VCaP (cell line): ENCODE measurements around the gene AMN.

Experiments used
- H3K27ac ChIP-seq: fragments of 450-650 bp; 2 replicates; pipeline ENCODE4 v1.5.1; 2017
- TF ChIP-seq, protein P1 (sequence below): fragments of 450-650 bp; conservative IDR thresholded peaks from 2 replicates; pipeline ENCODE4 v1.5.1; 2017; ENCODE audit warnings: mild to moderate bottlenecking, moderate library complexity

The AMN gene

DNA sequence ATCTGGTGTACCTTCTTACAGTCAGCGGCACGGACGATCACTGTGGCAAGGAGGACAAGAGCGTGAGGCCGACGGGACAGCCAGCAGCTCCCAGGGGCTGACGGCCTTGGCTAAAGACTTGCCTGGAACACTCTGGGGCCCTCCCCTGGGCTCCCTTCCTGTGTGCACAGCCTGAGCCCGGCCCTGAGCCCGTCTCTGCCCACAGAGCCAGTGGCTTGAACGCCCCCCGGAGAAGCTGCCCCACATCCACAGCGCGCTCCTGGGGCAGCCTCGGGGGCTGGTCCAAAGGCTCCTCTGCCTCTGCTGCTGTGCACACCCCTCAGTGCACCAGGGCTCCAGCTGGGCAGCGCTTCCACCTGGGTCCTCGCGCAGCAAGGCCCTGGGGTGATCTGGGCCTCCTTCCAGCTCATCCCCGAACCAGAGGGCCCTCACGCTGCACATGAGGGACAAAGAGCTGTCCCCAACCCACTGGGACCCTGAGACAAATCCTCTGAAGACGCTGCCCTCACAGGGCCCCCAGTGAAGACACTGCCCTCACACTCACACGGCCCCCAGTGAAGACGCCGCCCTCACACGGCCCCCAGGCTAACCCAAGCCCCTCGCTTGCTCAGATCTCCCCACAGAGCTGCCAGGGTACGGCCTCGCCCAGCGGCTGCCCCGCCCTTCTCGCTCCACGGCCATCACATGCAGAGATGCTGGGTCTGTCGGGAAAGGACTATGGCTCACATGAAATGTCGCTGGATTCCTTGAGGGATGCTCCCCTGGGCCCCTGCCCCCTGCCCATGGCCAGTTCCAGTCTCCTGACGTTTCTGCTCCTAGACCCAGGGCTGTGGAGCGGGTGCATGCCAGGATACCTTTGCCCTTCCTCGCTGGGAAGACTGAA lies 22.2 kb downstream of the AMN start:
- no peak overlapping the region for H3K27ac ChIP-seq
- TF ChIP-seq, protein P1, sequence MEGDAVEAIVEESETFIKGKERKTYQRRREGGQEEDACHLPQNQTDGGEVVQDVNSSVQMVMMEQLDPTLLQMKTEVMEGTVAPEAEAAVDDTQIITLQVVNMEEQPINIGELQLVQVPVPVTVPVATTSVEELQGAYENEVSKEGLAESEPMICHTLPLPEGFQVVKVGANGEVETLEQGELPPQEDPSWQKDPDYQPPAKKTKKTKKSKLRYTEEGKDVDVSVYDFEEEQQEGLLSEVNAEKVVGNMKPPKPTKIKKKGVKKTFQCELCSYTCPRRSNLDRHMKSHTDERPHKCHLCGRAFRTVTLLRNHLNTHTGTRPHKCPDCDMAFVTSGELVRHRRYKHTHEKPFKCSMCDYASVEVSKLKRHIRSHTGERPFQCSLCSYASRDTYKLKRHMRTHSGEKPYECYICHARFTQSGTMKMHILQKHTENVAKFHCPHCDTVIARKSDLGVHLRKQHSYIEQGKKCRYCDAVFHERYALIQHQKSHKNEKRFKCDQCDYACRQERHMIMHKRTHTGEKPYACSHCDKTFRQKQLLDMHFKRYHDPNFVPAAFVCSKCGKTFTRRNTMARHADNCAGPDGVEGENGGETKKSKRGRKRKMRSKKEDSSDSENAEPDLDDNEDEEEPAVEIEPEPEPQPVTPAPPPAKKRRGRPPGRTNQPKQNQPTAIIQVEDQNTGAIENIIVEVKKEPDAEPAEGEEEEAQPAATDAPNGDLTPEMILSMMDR: no peak

GRCh38 chr14:102945346-102946130 lies 23.1 kb downstream of the AMN start:
- no peak overlapping the region for H3K27ac ChIP-seq

DNA sequence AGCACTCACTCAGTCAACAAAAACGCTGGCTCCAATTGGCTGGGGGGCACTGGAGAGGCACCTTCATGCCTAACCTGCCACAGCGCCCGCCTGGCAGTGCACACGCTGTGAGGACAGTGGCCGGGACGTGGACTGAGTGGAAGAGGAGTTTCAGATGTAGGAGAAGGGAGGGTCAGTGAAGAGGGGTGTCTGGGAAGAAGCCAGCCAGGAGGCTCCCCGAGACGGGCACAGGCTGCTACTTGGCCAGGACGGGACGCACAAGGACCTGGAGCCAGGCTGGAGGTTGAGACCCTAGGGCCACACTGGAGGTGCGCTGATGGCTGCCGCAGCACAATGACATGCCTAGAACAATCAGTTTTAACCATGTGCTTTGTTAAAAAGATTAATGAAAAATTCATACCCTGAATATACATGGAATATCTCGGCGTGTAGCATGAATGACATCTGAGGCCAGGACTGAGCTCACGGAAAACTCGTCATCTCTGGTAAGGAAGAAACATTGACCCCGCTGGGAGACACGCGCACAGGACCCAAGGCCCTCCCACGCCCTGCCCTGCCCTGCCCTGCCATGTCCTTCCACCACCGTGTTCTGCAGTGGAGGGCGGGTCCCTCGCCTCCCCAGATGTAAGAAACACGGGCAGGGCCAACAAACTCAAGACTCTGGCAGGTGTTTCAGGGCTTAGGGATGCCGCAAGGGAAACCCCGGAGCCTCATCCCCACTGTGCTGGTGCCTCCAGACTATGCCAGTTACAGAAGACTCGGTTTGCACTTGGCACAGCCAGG lies 25.0 kb downstream of the AMN start:
- peak overlapping the region; percentile 28 for H3K27ac ChIP-seq
- TF ChIP-seq, protein P1: no peak

More at GRCh38 chr14:102945346-102946130, 23.1 kb downstream of the AMN start:
- TF ChIP-seq, protein P1: no peak

DNA sequence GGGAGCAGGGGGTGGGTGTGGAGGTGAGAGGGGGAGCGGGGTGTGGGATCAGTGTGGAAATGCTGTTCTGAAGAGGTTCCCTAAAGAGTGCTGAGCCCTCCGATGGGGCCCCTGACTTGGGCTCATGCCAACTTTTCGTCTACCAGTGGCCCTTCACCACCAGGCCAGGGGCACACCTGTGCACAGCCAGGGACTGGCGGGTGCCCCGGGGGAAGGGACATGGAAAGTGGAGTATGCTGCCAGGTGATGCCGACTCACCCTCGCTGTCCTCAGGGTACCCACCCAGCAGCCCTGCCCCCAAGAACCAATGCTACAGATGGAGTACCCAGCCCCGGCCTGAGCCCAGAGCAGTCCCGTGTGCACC lies 26.2 kb downstream of the AMN start:
- H3K27ac ChIP-seq: peak overlapping the region; percentile 82
- TF ChIP-seq, protein P1: no peak

GRCh38 chr14:102949062-102949800 lies 26.8 kb downstream of the AMN start:
- peak overlapping the region; percentile 82 for H3K27ac ChIP-seq
- TF ChIP-seq, protein P1: no peak

GRCh38 chr14:102949801-102950451 lies 27.5 kb downstream of the AMN start:
- peak overlapping the region; percentile 82 for H3K27ac ChIP-seq
- TF ChIP-seq, protein P1: no peak
